T-helper 2 cell (primary cell): ENCODE results near the gene GPR78.

Experiments used
- DNase-seq, 5 experiments: peaks; one replicate each; pipeline versions ENCODE4 v3.0.0 to v3.0.0-alpha.2; 2012 to 2022
- total RNA-seq, 2 donors: gene quantifications; one replicate each; lab custom pipeline; 2026; lab: John Stamatoyannopoulos, UW

GPR78 gene
- total RNA-seq, result 0 reads per million in 2 donors

GRCh38 chr4:8580321-8581093 is at the start of gene GPR78:
Gene GPR78, plus strand, starts transcription at chr4:8580392. Its CDS starts 591 bp downstream, at chr4:8580983.
- DNase-seq, result peak in 1 of 5 experiments; percentile 42

GRCh38 chr4:8532245-8532781 is 47.9 kb upstream of the GPR78 start:
- no peak for DNase-seq

- no peak for DNase-seq
These were observed 46.8 kb upstream of the GPR78 start for GRCh38 chr4:8533274-8533865.

- DNase-seq, result peak in 1 of 5 experiments; percentile 24
These were observed 46.1 kb upstream of the GPR78 start for GRCh38 chr4:8534129-8534528.

GRCh38 chr4:8534611-8535010 is 45.6 kb upstream of the GPR78 start:
- no peak for DNase-seq

GRCh38 chr4:8536467-8536866 is 43.7 kb upstream of the GPR78 start:
- DNase-seq, result no peak

- peak in 1 of 5 experiments; percentile 12 for DNase-seq
These were observed 43.1 kb upstream of the GPR78 start for GRCh38 chr4:8537041-8537461.

- no peak for DNase-seq
These were observed 42.0 kb upstream of the GPR78 start for GRCh38 chr4:8538076-8538702.

- no peak for DNase-seq
These were observed 41.3 kb upstream of the GPR78 start for GRCh38 chr4:8538703-8539567.

GRCh38 chr4:8539661-8540060 is 40.5 kb upstream of the GPR78 start:
- no peak for DNase-seq

GRCh38 chr4:8540072-8540471 is 40.1 kb upstream of the GPR78 start:
- peak in 1 of 5 experiments; percentile 66 for DNase-seq

GRCh38 chr4:8540586-8540985 is 39.6 kb upstream of the GPR78 start:
- DNase-seq, result no peak

- DNase-seq, result no peak
These were observed 39.2 kb upstream of the GPR78 start for GRCh38 chr4:8540991-8541390.

GRCh38 chr4:8541981-8542715 is 38.0 kb upstream of the GPR78 start:
- DNase-seq, result no peak

GRCh38 chr4:8542776-8543525 is 37.2 kb upstream of the GPR78 start:
- DNase-seq, result no peak

GRCh38 chr4:8543623-8544022 is 36.6 kb upstream of the GPR78 start:
- no peak for DNase-seq

GRCh38 chr4:8544282-8544681 is 35.9 kb upstream of the GPR78 start:
- no peak for DNase-seq

GRCh38 chr4:8544741-8545438 is 35.3 kb upstream of the GPR78 start:
- DNase-seq, result no peak

GRCh38 chr4:8545439-8545765 is 34.8 kb upstream of the GPR78 start:
- DNase-seq, result no peak

- no peak for DNase-seq
These were observed 33.5 kb upstream of the GPR78 start for GRCh38 chr4:8546766-8547107.
